NCI-H1417 (cell line): Measurements from ENCODE around the gene XYLT2.
"Not testable (repeated sequence)": the region's sequence is repeated elsewhere in the genome, so short reads cannot be mapped to it uniquely, and the experiment has no call there.

ENCODE experiments used
- DNase-seq, 3 experiments: peaks; one replicate each; lab custom pipeline; 2025; lab: John Stamatoyannopoulos, UW

XYLT2 gene

GRCh38 chr17:50345432-50346312 lies at the start of gene XYLT2:
TSS of gene XYLT2 (plus strand) at chr17:50346126. CDS start at chr17:50346141, 15 bp downstream.
- peak; percentile 88 to 92 (median 90) for DNase-seq

GRCh38 chr17:50297407-50297865 lies 48.5 kb upstream of the XYLT2 start:
- peak; percentile 55 to 87 (median 69) for DNase-seq

GRCh38 chr17:50298018-50298417 lies 47.9 kb upstream of the XYLT2 start:
- DNase-seq: no peak

- DNase-seq: no peak
Observed at GRCh38 chr17:50299776-50300175, 46.1 kb upstream of the XYLT2 start.

GRCh38 chr17:50300824-50301223 lies 45.1 kb upstream of the XYLT2 start:
- not testable (repeated sequence) for DNase-seq

- DNase-seq: no peak
Observed at GRCh38 chr17:50301891-50302584, 43.9 kb upstream of the XYLT2 start.

GRCh38 chr17:50303051-50303450 lies 42.9 kb upstream of the XYLT2 start:
- no peak for DNase-seq

- DNase-seq: no peak
Observed at GRCh38 chr17:50303596-50303995, 42.3 kb upstream of the XYLT2 start.

GRCh38 chr17:50304781-50305404 lies 41.0 kb upstream of the XYLT2 start:
- no peak for DNase-seq

- no peak for DNase-seq
Observed at GRCh38 chr17:50307654-50308053, 38.3 kb upstream of the XYLT2 start.

GRCh38 chr17:50308666-50309065 lies 37.3 kb upstream of the XYLT2 start:
- DNase-seq: no peak

GRCh38 chr17:50310455-50311111 lies 35.3 kb upstream of the XYLT2 start:
- no peak for DNase-seq

- no peak for DNase-seq
Observed at GRCh38 chr17:50311112-50311460, 34.8 kb upstream of the XYLT2 start.

- DNase-seq: no peak
Observed at GRCh38 chr17:50311483-50311882, 34.4 kb upstream of the XYLT2 start.

GRCh38 chr17:50312308-50312707 lies 33.6 kb upstream of the XYLT2 start:
- no peak for DNase-seq

- no peak for DNase-seq
Observed at GRCh38 chr17:50314456-50315011, 31.4 kb upstream of the XYLT2 start.

- DNase-seq: peak in 2 of 3 experiments; percentile 12 to 69
Observed at GRCh38 chr17:50316016-50316587, 29.8 kb upstream of the XYLT2 start.

GRCh38 chr17:50316660-50317059 lies 29.3 kb upstream of the XYLT2 start:
- DNase-seq: not testable (repeated sequence)

- DNase-seq: no peak
Observed at GRCh38 chr17:50317121-50317520, 28.8 kb upstream of the XYLT2 start.

- DNase-seq: no peak
Observed at GRCh38 chr17:50318501-50319285, 27.2 kb upstream of the XYLT2 start.
